Thyroid gland (tissue), 4 donors: ENCODE data around the gene FKBP4. TPM values are rescaled to one million over a fixed set of nuclear protein-coding genes. Genes with fewer than 3 reads are reported as not detected.

Experiments used
- DNase-seq, 2 donors: peaks; one replicate each; pipeline ENCODE4 v3.0.0-alpha.2; 2019
- H3K27ac ChIP-seq, 3 donors: fragments of 200-600 bp; sonication (generic); 1 replicate in 2 of 3; 2 replicates in 1 of 3; pipeline ENCODE4 v1.5.1; 2016 to 2019; ENCODE audit warnings: mild to moderate bottlenecking in 1 of 3, moderate library complexity in 1 of 3
- H3K27me3 ChIP-seq: fragments of 200-600 bp; sonication (generic); one replicate; pipeline ENCODE4 v1.5.1; 2019
- H3K36me3 ChIP-seq, 2 donors: fragments of 200-600 bp; sonication (generic); one replicate each; pipeline ENCODE4 v1.5.1; 2016 to 2019
- H3K4me1 ChIP-seq, 2 donors: fragments of 200-600 bp; sonication (generic); one replicate each; pipeline ENCODE4 v1.5.1; 2017 to 2019
- H3K4me3 ChIP-seq, 3 donors: fragments of 200-600 bp; sonication (generic); replicated peaks in 1 of 3; 1 replicate in 2 of 3; 2 replicates in 1 of 3; pipeline ENCODE4 v1.5.1; 2016; ENCODE audit warnings: mild to moderate bottlenecking in 1 of 3
- H3K9me3 ChIP-seq: fragments of 200-600 bp; sonication (generic); one replicate; pipeline ENCODE4 v1.5.1; 2017
- POLR2A ChIP-seq, 2 donors: fragments of 450-650 bp; IDR thresholded peaks; one replicate each; pipeline ENCODE4 v1.6.1; 2017; ENCODE audit warnings: antibody characterized with exemption in 2 of 2, mild to moderate bottlenecking in 2 of 2, moderate library complexity in 1 of 2
- WGBS, 2 donors: methylation state at CpG; one replicate each; pipeline ENCODE4 v1.1.5; 2017; 5-methylcytosine and 5-hydroxymethylcytosine counted together
- intact Hi-C: fragments of 100-400 bp; cut with DNase I; formaldehyde crosslinking; loops from one replicate; pipeline ENCODE4 v1.15.1; 2023
- total RNA-seq, 4 donors: library from RNA; depleted of rRNA; stranded (reverse); fragments of >200 nt; gene quantifications; one replicate each; pipeline ENCODE4 v1.2.3, GENCODE V29; 2016
- TF ChIP-seq, protein P1 (sequence below), 6 experiments: fragments of 200-600 bp in 3 of 6; fragments of 450-650 bp in 3 of 6; sonication (generic) in 3 of 6; IDR thresholded peaks; one replicate each; pipeline ENCODE4 v1.5.1; 2016 to 2019; ENCODE audit warnings: antibody characterized with exemption in 6 of 6, mild to moderate bottlenecking in 2 of 6, inconsistent platforms in 1 of 6, moderate library complexity in 1 of 6

FKBP4 gene
- total RNA-seq, 4 donors from 2014 or later: 43.5 to 69.9 (median 47.0) TPM

DNA sequence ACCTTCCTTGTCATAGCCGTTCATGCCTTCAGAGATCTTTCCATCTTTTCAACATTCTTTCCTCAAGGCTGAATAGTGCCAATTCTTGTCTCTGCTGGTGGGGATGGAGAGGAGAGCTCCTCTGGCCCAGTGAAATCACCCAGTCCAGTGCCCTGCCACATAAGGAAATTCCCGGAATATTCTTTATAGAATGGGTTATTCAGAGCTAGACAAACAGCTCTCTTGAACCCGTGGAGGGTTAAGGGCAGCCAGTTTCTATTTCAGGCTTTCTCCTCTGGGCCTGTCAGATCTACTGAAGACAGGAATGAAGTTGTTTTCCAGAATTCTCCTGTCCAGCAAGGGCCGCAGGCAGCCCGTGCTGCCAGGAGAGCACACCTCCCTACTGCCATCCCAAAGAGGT, 48.2 kb downstream of the FKBP4 start:
- Histone ChIP-seq H3K4me1 (peaks cover 6 to 14% of the 10 kb centered on the region in 2 donors), H3K27ac (no peak overlapping the region), H3K9me3 (no peaks in the 10 kb centered on the region), H3K27me3 (no peaks in the 10 kb centered on the region), H3K36me3 (no peaks in the 10 kb centered on the region), H3K4me3 (no peak overlapping the region)
- TF ChIP-seq, protein P1, sequence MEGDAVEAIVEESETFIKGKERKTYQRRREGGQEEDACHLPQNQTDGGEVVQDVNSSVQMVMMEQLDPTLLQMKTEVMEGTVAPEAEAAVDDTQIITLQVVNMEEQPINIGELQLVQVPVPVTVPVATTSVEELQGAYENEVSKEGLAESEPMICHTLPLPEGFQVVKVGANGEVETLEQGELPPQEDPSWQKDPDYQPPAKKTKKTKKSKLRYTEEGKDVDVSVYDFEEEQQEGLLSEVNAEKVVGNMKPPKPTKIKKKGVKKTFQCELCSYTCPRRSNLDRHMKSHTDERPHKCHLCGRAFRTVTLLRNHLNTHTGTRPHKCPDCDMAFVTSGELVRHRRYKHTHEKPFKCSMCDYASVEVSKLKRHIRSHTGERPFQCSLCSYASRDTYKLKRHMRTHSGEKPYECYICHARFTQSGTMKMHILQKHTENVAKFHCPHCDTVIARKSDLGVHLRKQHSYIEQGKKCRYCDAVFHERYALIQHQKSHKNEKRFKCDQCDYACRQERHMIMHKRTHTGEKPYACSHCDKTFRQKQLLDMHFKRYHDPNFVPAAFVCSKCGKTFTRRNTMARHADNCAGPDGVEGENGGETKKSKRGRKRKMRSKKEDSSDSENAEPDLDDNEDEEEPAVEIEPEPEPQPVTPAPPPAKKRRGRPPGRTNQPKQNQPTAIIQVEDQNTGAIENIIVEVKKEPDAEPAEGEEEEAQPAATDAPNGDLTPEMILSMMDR (IDR thresholded peaks at IDR 0.05): no peak
- no peak for TF ChIP-seq POLR2A (IDR thresholded peaks at IDR 0.05)
- WGBS, 2 donors: 72 to 83% methylated on average over 5 of the region's 5 CpGs
- no peak for DNase-seq
- intact Hi-C loops: no loop called here

- intact Hi-C loops: no loop called here
- TF ChIP-seq POLR2A (IDR thresholded peaks at IDR 0.05): no peak
- TF ChIP-seq, protein P1 (IDR thresholded peaks at IDR 0.05): no peak
- H3K27ac ChIP-seq: no peak overlapping the region
- H3K4me3 ChIP-seq: no peak overlapping the region
- no peaks in the 10 kb centered on the region for H3K36me3 ChIP-seq
- H3K4me1 ChIP-seq: peaks cover 13 to 31% of the 10 kb centered on the region in 2 donors
- 87 to 88% methylated on average over 9 of the region's 9 CpGs for WGBS, 2 donors
- H3K9me3 ChIP-seq: no peaks in the 10 kb centered on the region
- no peak for DNase-seq
- no peaks in the 10 kb centered on the region for H3K27me3 ChIP-seq
Observed at GRCh38 chr12:2844786-2845185, 50.0 kb downstream of the FKBP4 start.

GRCh38 chr12:2845280-2845679, 50.5 kb downstream of the FKBP4 start:
- Histone ChIP-seq H3K27me3 (no peaks in the 10 kb centered on the region), H3K36me3 (no peaks in the 10 kb centered on the region), H3K9me3 (no peaks in the 10 kb centered on the region), H3K27ac (no peak overlapping the region), H3K4me1 (peaks cover 18 to 36% of the 10 kb centered on the region in 2 donors), H3K4me3 (no peak overlapping the region)
- intact Hi-C loops: no loop called here
- no peak for DNase-seq
- TF ChIP-seq, protein P1 (IDR thresholded peaks at IDR 0.05): no peak
- TF ChIP-seq POLR2A (IDR thresholded peaks at IDR 0.05): no peak
- 64 to 73% methylated on average over 6 of the region's 6 CpGs for WGBS, 2 donors

DNA sequence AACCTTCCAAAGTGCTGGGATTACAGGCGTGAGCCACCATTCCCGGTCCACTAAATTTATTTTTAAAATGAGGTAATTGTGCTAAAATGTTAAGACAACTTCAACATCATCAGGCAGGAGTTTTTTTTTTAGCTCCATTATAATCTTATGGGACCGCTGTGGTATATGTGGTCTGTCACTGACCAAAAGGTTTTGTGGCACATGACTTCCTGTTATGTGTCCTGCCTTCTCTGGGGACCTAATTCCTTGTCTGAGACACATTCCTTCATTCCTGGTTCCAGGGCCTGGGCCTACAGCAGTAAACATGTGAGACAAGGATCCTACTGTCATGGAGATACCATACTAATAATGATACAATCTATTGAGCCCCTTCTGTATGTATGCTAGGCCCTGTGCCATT, 57.2 kb downstream of the FKBP4 start:
- Histone ChIP-seq H3K36me3 (no peaks in the 10 kb centered on the region), H3K4me1 (peaks cover 12 to 30% of the 10 kb centered on the region in 2 donors), H3K9me3 (no peaks in the 10 kb centered on the region), H3K27ac (no peak overlapping the region), H3K27me3 (no peaks in the 10 kb centered on the region), H3K4me3 (no peak overlapping the region)
- no peak for DNase-seq
- intact Hi-C loops: no loop called here
- no peak for TF ChIP-seq POLR2A (IDR thresholded peaks at IDR 0.05)
- TF ChIP-seq, protein P1 (IDR thresholded peaks at IDR 0.05): no peak
- 91 to 95% methylated on average over 3 of the region's 3 CpGs for WGBS, 2 donors

GRCh38 chr12:2853626-2854025, 58.9 kb downstream of the FKBP4 start:
- H3K4me3 ChIP-seq: no peak overlapping the region
- H3K9me3 ChIP-seq: no peaks in the 10 kb centered on the region
- DNase-seq: peak; percentile 90 to 92
- intact Hi-C loops: no loop called here
- TF ChIP-seq, protein P1 (IDR thresholded peaks at IDR 0.05): peak; percentile 64 to 89 (median 76)
- no peak for TF ChIP-seq POLR2A (IDR thresholded peaks at IDR 0.05)
- H3K36me3 ChIP-seq: no peaks in the 10 kb centered on the region
- H3K4me1 ChIP-seq: peaks cover 12 to 26% of the 10 kb centered on the region in 2 donors
- H3K27me3 ChIP-seq: no peaks in the 10 kb centered on the region
- WGBS, 2 donors: 13 to 14% methylated on average over 11 of the region's 11 CpGs
- no peak overlapping the region for H3K27ac ChIP-seq

Other genes starting within 250 kb of the FKBP4 start
- gene ITFG2, start 17.7 kb downstream of the FKBP4 start, total RNA-seq: 10 to 100 TPM; 40.6 to 87.9 (median 64.7) TPM
- gene NRIP2, start 40.1 kb downstream of the FKBP4 start, total RNA-seq: 1 to 10 TPM in 3 of 4 donors, under 1 TPM in 1; 0.88 to 2.1 (median 1.2) TPM
- not detected for gene TEX52, start 62.1 kb downstream of the FKBP4 start, total RNA-seq
- gene FOXM1, start 82.2 kb downstream of the FKBP4 start, total RNA-seq: under 1 TPM in 3 of 4 donors, not detected in 1; 0.54 to 0.67 (median 0.58) TPM
- gene RHNO1, start 82.3 kb downstream of the FKBP4 start, total RNA-seq: 10 to 100 TPM; 14.3 to 22.2 (median 17.5) TPM
- 10 to 100 TPM; 20.1 to 32.3 (median 22.3) TPM for gene TULP3, start 95.9 kb downstream of the FKBP4 start, total RNA-seq
- 10 to 100 TPM; 28.5 to 50.9 (median 37.0) TPM for gene TEAD4, start 164.4 kb downstream of the FKBP4 start, total RNA-seq